Panc1 (cell line): Measurements from ENCODE around the gene TRIM51. TPM values are rescaled to one million over a fixed set of nuclear protein-coding genes. Genes with fewer than 3 reads are reported as not detected.
"Not testable (repeated sequence)": the region's sequence is repeated elsewhere in the genome, so short reads cannot be mapped to it uniquely, and the experiment has no call there.

Experiments used
- ATAC-seq: fragments of 200-7000 bp; cut with Tn5 transposase; 2 replicates; pipeline ENCODE4 v1.9.1; 2020; ENCODE audit warnings: mild to moderate bottlenecking, moderate library complexity
- BruUV-seq: library from RNA; stranded (reverse); fragments of 400-500 nt; replicated peaks from 2 replicates; lab custom pipeline; 2021; lab: Mats Ljungman, UMichigan
- CTCF ChIA-PET: fragments of 300-600 bp; sonication (Branson Sonifier 250); formaldehyde crosslinking; loops from one replicate; lab custom pipeline; 2022; ENCODE audit warnings: antibody characterized with exemption; lab: Charles Lee
- POLR2A ChIA-PET: fragments of 300-600 bp; sonication (Branson Sonifier 250); formaldehyde crosslinking; loops from one replicate; lab custom pipeline; 2022; ENCODE audit warnings: antibody characterized with exemption; lab: Charles Lee
- DNase-seq: peaks from one replicate; pipeline ENCODE4 v3.0.0-alpha.2; 2010; ENCODE audit warnings: low read depth, low spot score
- H3K27ac ChIP-seq: 2 replicates; pipeline ENCODE4 v1.5.1; 2011; ENCODE audit warnings: mild to moderate bottlenecking, low read length, inconsistent platforms
- H3K27me3 ChIP-seq: fragments of 200-500 bp; sonication (Bioruptor generic); 2 replicates; pipeline ENCODE4 v1.6.0; 2014; ENCODE audit warnings: low read length, inconsistent platforms; ENCODE audit not compliant: control insufficient read depth, insufficient read depth
- H3K36me3 ChIP-seq: fragments of 200-500 bp; sonication (Bioruptor generic); 2 replicates; pipeline ENCODE4 v1.5.1; 2014; ENCODE audit warnings: inconsistent platforms, mild to moderate bottlenecking, low read length, moderate library complexity; ENCODE audit not compliant: control insufficient read depth, insufficient read depth
- H3K4me1 ChIP-seq: 2 replicates; pipeline ENCODE4 v1.5.1; 2011; ENCODE audit warnings: inconsistent platforms, mild to moderate bottlenecking, low read length, moderate library complexity; ENCODE audit not compliant: control insufficient read depth, insufficient read depth
- H3K4me3 ChIP-seq, 2 experiments: 2 replicates each; pipeline ENCODE4 v1.5.1; 2011 to 2012; ENCODE audit warnings: low read depth in 2 of 2, low read length in 2 of 2, mild to moderate bottlenecking in 2 of 2, inconsistent platforms in 1 of 2, moderate library complexity in 1 of 2
- H3K9me3 ChIP-seq: fragments of 200-500 bp; sonication (Bioruptor generic); 2 replicates; pipeline ENCODE4 v1.5.1; 2014; ENCODE audit warnings: low read depth, mild to moderate bottlenecking, inconsistent platforms, low read length, moderate library complexity; ENCODE audit not compliant: control insufficient read depth, insufficient read depth
- CTCF ChIP-seq: fragments of 450-650 bp; IDR thresholded peaks from 2 replicates; pipeline ENCODE4 v1.5.1; 2017; ENCODE audit warnings: mild to moderate bottlenecking
- POLR2AphosphoS5 ChIP-seq: IDR thresholded peaks from 2 replicates; pipeline ENCODE4 v1.6.1; 2012; ENCODE audit warnings: mild to moderate bottlenecking, low read depth, low read length, moderate library complexity
- SIN3A ChIP-seq: IDR thresholded peaks from 2 replicates; pipeline ENCODE4 v1.6.1; 2012; ENCODE audit warnings: low read depth, mild to moderate bottlenecking, low read length, moderate library complexity, borderline replicate concordance; ENCODE audit not compliant: insufficient read depth
- TCF7L2 ChIP-seq: IDR thresholded peaks from 2 replicates; pipeline ENCODE4 v1.6.1; 2011; ENCODE audit warnings: mild to moderate bottlenecking, low read depth, low read length, inconsistent platforms
- in situ Hi-C: cut with HindIII; loops from 2 replicates; pipeline ENCODE4 v1.10.0; 2016; ENCODE audit warnings: low sequenced_read_pairs, low pct_unique_long_range_greater_than_20kb
- intact Hi-C: fragments of 100-400 bp; cut with micrococcal nuclease; formaldehyde crosslinking; loops from one replicate; pipeline ENCODE4 v1.10.0; 2022; ENCODE audit not compliant: unreplicated experiment
- total RNA-seq: library from RNA; stranded (reverse); gene quantifications from one replicate; pipeline ENCODE4 v1.2.1, GENCODE V29; 2021; ENCODE audit not compliant: unreplicated experiment
- TF ChIP-seq, protein P1 (sequence below), 2 experiments: IDR thresholded peaks; 2 replicates each; pipeline ENCODE4 v1.6.1; 2011 to 2012; ENCODE audit warnings: low read depth in 2 of 2, control low read depth in 1 of 2, low read length in 1 of 2, mild to moderate bottlenecking in 1 of 2, moderate library complexity in 1 of 2; ENCODE audit not compliant: insufficient read depth in 1 of 2

The TRIM51 gene
- total RNA-seq, 1 experiment from 2014 or later, result not detected

DNA sequence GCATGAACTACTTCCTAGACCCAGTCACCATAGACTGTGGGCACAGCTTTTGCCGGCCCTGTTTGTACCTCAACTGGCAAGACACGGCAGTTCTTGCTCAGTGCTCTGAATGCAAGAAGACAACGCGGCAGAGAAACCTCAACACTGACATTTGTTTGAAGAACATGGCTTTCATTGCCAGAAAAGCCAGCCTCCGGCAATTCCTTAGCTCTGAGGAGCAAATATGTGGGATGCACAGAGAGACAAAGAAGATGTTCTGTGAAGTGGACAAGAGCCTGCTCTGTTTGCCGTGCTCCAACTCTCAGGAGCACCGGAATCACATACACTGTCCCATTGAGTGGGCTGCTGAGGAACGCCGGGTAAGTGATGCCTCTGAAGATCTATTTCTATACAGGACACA lies 2.4 kb downstream of the TRIM51 start:
- ATAC-seq, CTCF ChIA-PET, H3K9me3 ChIP-seq, intact Hi-C loops, DNase-seq, H3K4me3 ChIP-seq, POLR2A ChIA-PET, H3K36me3 ChIP-seq, H3K4me1 ChIP-seq, BruUV-seq, H3K27ac ChIP-seq, H3K27me3 ChIP-seq, in situ Hi-C loops: not testable (repeated sequence)

- no peak overlapping the region for H3K27ac ChIP-seq
- ATAC-seq (no peak), DNase-seq (no peak)
- H3K4me3 ChIP-seq, result no peak overlapping the region
- intact Hi-C loops, result no loop called here
- no peaks in the 10 kb centered on the region for H3K4me1 ChIP-seq
- no TSS peak for BruUV-seq
- in situ Hi-C loops, result no loop called here
- CTCF ChIA-PET, result no interaction called here
- no peak for TF ChIP-seq CTCF
- TF ChIP-seq TCF7L2, result no peak
- TF ChIP-seq, protein P1, sequence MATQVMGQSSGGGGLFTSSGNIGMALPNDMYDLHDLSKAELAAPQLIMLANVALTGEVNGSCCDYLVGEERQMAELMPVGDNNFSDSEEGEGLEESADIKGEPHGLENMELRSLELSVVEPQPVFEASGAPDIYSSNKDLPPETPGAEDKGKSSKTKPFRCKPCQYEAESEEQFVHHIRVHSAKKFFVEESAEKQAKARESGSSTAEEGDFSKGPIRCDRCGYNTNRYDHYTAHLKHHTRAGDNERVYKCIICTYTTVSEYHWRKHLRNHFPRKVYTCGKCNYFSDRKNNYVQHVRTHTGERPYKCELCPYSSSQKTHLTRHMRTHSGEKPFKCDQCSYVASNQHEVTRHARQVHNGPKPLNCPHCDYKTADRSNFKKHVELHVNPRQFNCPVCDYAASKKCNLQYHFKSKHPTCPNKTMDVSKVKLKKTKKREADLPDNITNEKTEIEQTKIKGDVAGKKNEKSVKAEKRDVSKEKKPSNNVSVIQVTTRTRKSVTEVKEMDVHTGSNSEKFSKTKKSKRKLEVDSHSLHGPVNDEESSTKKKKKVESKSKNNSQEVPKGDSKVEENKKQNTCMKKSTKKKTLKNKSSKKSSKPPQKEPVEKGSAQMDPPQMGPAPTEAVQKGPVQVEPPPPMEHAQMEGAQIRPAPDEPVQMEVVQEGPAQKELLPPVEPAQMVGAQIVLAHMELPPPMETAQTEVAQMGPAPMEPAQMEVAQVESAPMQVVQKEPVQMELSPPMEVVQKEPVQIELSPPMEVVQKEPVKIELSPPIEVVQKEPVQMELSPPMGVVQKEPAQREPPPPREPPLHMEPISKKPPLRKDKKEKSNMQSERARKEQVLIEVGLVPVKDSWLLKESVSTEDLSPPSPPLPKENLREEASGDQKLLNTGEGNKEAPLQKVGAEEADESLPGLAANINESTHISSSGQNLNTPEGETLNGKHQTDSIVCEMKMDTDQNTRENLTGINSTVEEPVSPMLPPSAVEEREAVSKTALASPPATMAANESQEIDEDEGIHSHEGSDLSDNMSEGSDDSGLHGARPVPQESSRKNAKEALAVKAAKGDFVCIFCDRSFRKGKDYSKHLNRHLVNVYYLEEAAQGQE (IDR thresholded peaks at IDR 0.05; ENCODE audit: insufficient read depth in 1 of 2, low read depth in 2 of 2, low read length in 1 of 2), result no peak
- TF ChIP-seq SIN3A, result no peak
- TF ChIP-seq POLR2AphosphoS5, result no peak
- POLR2A ChIA-PET, result no interaction called here
- H3K27me3 ChIP-seq, result no peaks in the 10 kb centered on the region
- no peaks in the 10 kb centered on the region for H3K9me3 ChIP-seq
- H3K36me3 ChIP-seq, result no peaks in the 10 kb centered on the region
Observed at GRCh38 chr11:55895216-55895615, 12.1 kb downstream of the TRIM51 start.

DNA sequence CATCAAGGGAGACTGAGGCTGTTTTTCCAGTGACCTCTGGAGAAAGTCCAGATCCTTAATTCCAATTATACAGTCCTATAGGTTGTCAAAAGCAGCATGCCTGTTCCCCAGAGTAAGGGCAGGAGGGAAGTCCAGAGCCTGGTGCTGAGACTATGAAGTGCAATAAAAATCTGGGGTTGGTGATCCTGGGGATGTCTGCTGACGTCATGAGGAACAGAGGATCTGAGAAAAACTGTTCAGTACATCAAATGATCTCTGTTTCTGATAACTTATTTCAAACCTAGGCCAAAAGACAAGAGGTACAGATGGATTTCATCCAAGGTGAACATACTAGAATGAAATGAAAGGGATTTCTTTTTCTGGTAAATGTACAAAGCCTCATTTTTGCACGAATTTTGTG lies 19.2 kb downstream of the TRIM51 start:
- TF ChIP-seq POLR2AphosphoS5 (no peak), CTCF (no peak), TCF7L2 (no peak), SIN3A (no peak)
- TF ChIP-seq, protein P1 (IDR thresholded peaks at IDR 0.05; ENCODE audit: insufficient read depth in 1 of 2, low read depth in 2 of 2, low read length in 1 of 2), result no peak
- CTCF ChIA-PET, result no interaction called here
- no peak overlapping the region for H3K4me3 ChIP-seq
- DNase-seq (no peak), ATAC-seq (no peak)
- no peaks in the 10 kb centered on the region for H3K9me3 ChIP-seq
- in situ Hi-C loops (no loop called here), intact Hi-C loops (no loop called here)
- BruUV-seq, result no TSS peak
- no peaks in the 10 kb centered on the region for H3K36me3 ChIP-seq
- no peaks in the 10 kb centered on the region for H3K27me3 ChIP-seq
- H3K27ac ChIP-seq, result no peak overlapping the region
- POLR2A ChIA-PET, result no interaction called here
- H3K4me1 ChIP-seq, result no peaks in the 10 kb centered on the region
